Breast epithelium (tissue), 4 donors: ENCODE data around the gene RP9. TPM values are rescaled to one million over a fixed set of nuclear protein-coding genes. Genes with fewer than 3 reads are reported as not detected.

Experiments used
- DNase-seq, 2 donors: peaks; one replicate each; pipeline ENCODE4 v3.0.0-alpha.2; 2019; ENCODE audit warnings: low spot score in 2 of 2
- H3K27ac ChIP-seq, 2 donors: fragments of 200-600 bp; sonication (generic) in 1 of 2; one replicate each; pipeline ENCODE4 v1.5.1; 2016 to 2019; ENCODE audit warnings: mild to moderate bottlenecking in 1 of 2
- H3K27me3 ChIP-seq, 2 donors: fragments of 200-600 bp; sonication (generic) in 1 of 2; one replicate each; pipeline versions ENCODE4 v1.5.1 to v1.6.0; 2017 to 2019; ENCODE audit warnings: control low read depth in 1 of 2, mild to moderate bottlenecking in 1 of 2
- H3K36me3 ChIP-seq: fragments of 200-600 bp; one replicate; pipeline ENCODE4 v1.5.1; 2019
- H3K4me1 ChIP-seq, 2 donors: fragments of 200-600 bp; sonication (generic); one replicate each; pipeline ENCODE4 v1.5.1; 2016 to 2019; ENCODE audit warnings: control low read depth in 1 of 2
- H3K4me3 ChIP-seq, 3 donors: fragments of 200-600 bp; sonication (generic); 1 replicate in 2 of 3; 2 replicates in 1 of 3; pipeline ENCODE4 v1.5.1; 2016 to 2019; ENCODE audit warnings: mild to moderate bottlenecking in 3 of 3, moderate library complexity in 2 of 3
- H3K9me3 ChIP-seq, 2 donors: fragments of 200-600 bp; sonication (generic) in 1 of 2; one replicate each; pipeline ENCODE4 v1.5.1; 2016 to 2019; ENCODE audit warnings: control low read depth in 1 of 2
- POLR2A ChIP-seq: fragments of 450-650 bp; IDR thresholded peaks from one replicate; pipeline ENCODE4 v1.6.1; 2016; ENCODE audit warnings: antibody characterized with exemption, mild to moderate bottlenecking, moderate library complexity
- POLR2AphosphoS5 ChIP-seq, 3 donors: sonication (generic); formaldehyde crosslinking; IDR thresholded peaks; one replicate each; pipeline ENCODE4 v1.6.1; 2017; ENCODE audit warnings: antibody characterized with exemption in 3 of 3
- intact Hi-C: fragments of 100-400 bp; cut with DNase I; formaldehyde crosslinking; loops from one replicate; pipeline ENCODE4 v1.15.1; 2023; ENCODE audit warnings: low total_unique reads
- total RNA-seq, 3 donors: library from RNA; depleted of rRNA; stranded (reverse); fragments of >200 nt; gene quantifications; one replicate each; pipeline ENCODE4 v1.1.0, GENCODE V29; 2016
- TF ChIP-seq, protein P1 (sequence below), 3 donors: fragments of 450-650 bp; IDR thresholded peaks; one replicate each; pipeline ENCODE4 v1.5.1; 2016 to 2017; ENCODE audit warnings: antibody characterized with exemption in 3 of 3, mild to moderate bottlenecking in 3 of 3, moderate library complexity in 3 of 3

The RP9 gene
- total RNA-seq, 3 donors from 2014 or later, result 8.5 to 17.0 (median 13.4) TPM

DNA sequence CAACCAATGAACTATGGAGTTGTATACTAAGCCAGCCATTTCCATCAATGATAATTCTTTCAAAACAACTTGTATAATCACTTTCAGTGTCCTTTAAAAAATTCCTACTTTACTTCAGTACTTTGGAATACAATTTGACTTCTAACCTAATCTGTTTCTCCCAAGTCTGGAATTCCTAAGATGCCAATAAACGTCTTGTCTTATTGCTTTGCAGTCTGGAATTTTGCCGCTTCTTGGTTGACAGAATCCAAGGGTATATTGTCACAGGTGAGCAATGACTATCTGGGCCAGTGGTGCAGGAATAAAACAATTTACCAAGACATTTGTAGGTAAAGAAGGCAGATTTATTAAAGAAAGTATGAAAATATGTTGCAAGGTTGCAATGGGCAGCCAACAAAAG, 21.8 kb downstream of the RP9 start:
- no peak for TF ChIP-seq POLR2AphosphoS5 (IDR thresholded peaks at IDR 0.05)
- no peak for TF ChIP-seq POLR2A
- TF ChIP-seq, protein P1, sequence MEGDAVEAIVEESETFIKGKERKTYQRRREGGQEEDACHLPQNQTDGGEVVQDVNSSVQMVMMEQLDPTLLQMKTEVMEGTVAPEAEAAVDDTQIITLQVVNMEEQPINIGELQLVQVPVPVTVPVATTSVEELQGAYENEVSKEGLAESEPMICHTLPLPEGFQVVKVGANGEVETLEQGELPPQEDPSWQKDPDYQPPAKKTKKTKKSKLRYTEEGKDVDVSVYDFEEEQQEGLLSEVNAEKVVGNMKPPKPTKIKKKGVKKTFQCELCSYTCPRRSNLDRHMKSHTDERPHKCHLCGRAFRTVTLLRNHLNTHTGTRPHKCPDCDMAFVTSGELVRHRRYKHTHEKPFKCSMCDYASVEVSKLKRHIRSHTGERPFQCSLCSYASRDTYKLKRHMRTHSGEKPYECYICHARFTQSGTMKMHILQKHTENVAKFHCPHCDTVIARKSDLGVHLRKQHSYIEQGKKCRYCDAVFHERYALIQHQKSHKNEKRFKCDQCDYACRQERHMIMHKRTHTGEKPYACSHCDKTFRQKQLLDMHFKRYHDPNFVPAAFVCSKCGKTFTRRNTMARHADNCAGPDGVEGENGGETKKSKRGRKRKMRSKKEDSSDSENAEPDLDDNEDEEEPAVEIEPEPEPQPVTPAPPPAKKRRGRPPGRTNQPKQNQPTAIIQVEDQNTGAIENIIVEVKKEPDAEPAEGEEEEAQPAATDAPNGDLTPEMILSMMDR (IDR thresholded peaks at IDR 0.05), result no peak
- intact Hi-C loops, result no loop called here
- no peaks in the 10 kb centered on the region for H3K27me3 ChIP-seq
- no peaks in the 10 kb centered on the region for H3K9me3 ChIP-seq
- no peak overlapping the region for H3K4me3 ChIP-seq
- no peaks in the 10 kb centered on the region for H3K36me3 ChIP-seq
- no peak for DNase-seq
- H3K27ac ChIP-seq, result no peak overlapping the region
- no peaks in the 10 kb centered on the region for H3K4me1 ChIP-seq

DNA sequence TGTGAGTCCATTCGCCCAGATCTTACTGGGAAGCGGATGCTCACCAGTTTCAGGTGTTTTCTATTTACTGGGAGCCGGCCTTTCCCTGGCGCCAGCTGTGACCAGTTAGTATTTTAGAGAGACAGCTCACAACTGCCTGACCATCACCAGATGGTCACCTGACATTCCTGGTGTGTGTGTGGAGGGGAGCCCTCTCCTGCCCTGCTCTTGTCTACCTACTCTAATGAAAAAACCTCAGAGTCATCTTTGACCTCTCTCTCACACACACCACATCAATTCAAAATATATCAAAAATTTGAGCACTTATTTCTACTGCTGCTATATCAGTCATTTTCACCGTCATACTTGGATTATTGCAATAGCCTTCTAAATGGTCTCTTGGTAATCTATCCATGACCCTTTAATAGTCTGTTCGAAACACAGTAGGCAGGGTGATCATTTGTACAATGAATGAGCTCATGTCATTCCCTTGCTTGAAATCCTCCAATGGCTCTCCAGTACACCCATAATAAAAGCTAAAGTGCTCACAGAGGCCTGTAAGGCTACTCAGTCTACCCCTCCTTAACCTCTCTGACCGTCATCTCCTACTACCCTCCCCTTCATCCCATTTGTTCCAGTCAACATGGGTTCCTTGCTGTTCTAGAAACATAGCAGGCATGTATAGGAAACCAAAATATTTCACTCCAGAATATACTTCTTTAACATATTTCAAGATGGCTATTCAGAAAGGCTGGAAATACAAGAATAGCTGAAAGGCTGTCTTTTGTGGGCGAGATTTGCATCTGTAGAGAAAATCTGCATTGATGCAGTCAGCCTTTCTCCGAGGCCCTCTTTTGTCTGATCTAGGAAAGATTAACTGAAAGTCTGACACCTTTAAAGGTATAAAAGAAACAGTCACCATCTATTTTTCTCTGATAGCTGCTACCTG, 29.2 kb downstream of the RP9 start:
- intact Hi-C loops, result no loop called here
- H3K4me1 ChIP-seq, result no peaks in the 10 kb centered on the region
- no peak overlapping the region for H3K27ac ChIP-seq
- no peaks in the 10 kb centered on the region for H3K27me3 ChIP-seq
- H3K36me3 ChIP-seq, result no peaks in the 10 kb centered on the region
- TF ChIP-seq POLR2AphosphoS5 (IDR thresholded peaks at IDR 0.05) (no peak), POLR2A (no peak)
- TF ChIP-seq, protein P1 (IDR thresholded peaks at IDR 0.05), result no peak
- no peak for DNase-seq
- no peaks in the 10 kb centered on the region for H3K9me3 ChIP-seq
- H3K4me3 ChIP-seq, result no peak overlapping the region

DNA sequence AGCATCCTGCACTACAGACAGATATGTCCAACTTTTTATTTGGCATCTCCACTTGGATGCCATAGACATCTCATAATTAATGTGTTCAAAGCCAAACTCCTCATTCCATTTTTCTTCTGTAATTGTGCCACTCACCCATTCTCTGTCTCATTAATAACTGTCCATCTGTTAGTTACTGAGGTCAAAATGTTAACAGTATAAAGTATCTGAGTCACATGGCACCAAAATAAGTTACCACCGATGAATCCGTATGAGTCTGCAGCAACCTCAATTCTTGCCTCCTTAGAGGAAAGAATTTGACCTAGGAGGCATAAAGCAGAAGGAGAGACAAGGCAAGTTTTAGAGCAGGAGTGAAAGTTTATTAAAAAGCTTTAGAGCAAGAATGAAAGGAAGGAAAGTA, 30.1 kb downstream of the RP9 start:
- H3K27me3 ChIP-seq, result no peaks in the 10 kb centered on the region
- DNase-seq, result no peak
- H3K4me1 ChIP-seq, result no peaks in the 10 kb centered on the region
- TF ChIP-seq, protein P1 (IDR thresholded peaks at IDR 0.05), result no peak
- TF ChIP-seq POLR2AphosphoS5 (IDR thresholded peaks at IDR 0.05) (no peak), POLR2A (no peak)
- no peak overlapping the region for H3K27ac ChIP-seq
- H3K4me3 ChIP-seq, result no peak overlapping the region
- no peaks in the 10 kb centered on the region for H3K9me3 ChIP-seq
- H3K36me3 ChIP-seq, result no peaks in the 10 kb centered on the region
- intact Hi-C loops, result no loop called here

DNA sequence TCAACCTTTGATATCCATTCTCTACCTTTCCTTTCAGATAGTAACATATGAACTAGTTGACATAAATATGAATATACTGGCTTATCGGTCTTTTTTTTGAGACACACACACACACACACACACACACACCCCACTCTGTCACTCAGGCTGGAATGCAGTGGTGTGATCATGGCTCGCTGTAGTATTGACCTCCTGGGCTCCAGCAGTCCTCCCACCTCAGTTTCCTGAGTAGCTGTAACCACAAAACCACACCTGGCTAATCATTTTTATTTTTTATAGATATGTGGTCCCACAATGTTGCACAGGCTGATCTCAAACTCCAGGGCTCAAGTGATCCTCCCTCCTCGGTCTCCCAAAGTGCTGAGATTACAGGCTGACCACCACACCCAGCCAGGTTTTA, 32.5 kb downstream of the RP9 start:
- intact Hi-C loops, result no loop called here
- Histone ChIP-seq H3K27me3 (no peaks in the 10 kb centered on the region), H3K9me3 (no peaks in the 10 kb centered on the region), H3K36me3 (no peaks in the 10 kb centered on the region), H3K4me3 (no peak overlapping the region), H3K4me1 (no peaks in the 10 kb centered on the region), H3K27ac (no peak overlapping the region)
- TF ChIP-seq POLR2AphosphoS5 (IDR thresholded peaks at IDR 0.05), result no peak
- no peak for TF ChIP-seq POLR2A
- TF ChIP-seq, protein P1 (IDR thresholded peaks at IDR 0.05), result no peak
- DNase-seq, result no peak

DNA sequence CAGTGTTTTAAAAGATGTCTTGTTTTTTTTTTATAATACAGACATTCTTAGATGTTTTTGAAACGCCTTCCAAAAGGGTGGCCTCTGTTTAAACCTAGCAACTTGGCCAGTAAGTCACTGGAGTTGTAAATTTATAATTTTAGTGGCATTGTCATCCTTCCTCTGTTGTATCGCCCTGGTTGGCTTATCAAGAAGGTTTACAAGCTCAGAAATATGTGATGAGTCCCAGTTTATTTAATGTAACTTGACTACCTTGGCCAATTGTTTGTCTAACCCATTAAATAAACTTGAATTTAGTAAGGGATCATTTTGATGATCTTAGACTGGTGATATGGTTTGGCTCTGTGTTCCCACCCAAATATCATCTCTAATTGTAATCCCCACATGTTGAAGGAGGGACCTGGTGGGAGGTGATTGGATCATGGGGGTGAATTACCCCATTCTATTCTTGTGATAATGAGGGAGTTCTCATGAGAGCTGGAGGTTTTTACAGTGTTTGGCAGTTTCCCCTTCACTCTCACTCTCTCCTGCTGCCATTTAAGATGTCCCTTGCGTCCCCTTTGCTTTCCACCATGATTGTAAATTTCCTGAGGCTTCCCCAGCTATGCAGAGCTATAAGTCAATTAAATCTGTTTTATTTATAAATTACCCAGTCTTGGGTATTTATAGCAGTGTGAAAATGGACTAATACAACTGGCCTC, 33.2 kb downstream of the RP9 start:
- TF ChIP-seq, protein P1 (IDR thresholded peaks at IDR 0.05), result no peak
- TF ChIP-seq POLR2AphosphoS5 (IDR thresholded peaks at IDR 0.05) (no peak), POLR2A (no peak)
- Histone ChIP-seq H3K27me3 (no peaks in the 10 kb centered on the region), H3K4me3 (no peak overlapping the region), H3K9me3 (peaks cover 0 to 1% of the 10 kb centered on the region in 2 donors), H3K36me3 (no peaks in the 10 kb centered on the region), H3K27ac (no peak overlapping the region), H3K4me1 (no peaks in the 10 kb centered on the region)
- no peak for DNase-seq
- intact Hi-C loops, result no loop called here
